ENCODE measurements around the gene TSEN2. TPM values are rescaled to one million over a fixed set of nuclear protein-coding genes. Genes with fewer than 3 reads are reported as not detected.

The TSEN2 gene
- total RNA-seq, 1 experiment from 2014 or later = 22.0 TPM

DNA sequence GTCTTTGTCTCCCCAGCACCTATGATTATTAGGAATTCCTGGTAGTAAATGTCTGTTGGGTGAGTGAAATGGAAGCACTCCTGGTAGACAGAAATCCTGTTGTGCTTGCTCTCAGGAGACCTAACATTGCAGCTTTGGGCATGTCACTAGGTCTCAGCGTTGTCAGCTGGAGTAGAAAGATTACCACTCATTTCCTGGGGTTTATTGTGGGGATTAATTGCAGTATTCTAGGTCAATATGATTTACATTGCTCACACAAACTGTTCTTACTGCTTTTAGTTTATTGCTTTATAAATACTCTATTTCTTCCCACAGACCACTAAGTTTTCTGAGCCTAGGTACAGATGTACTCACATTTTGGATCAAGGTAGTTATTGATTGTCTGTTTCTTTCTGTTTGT is 5.1 kb downstream of the TSEN2 start:
- no peak overlapping the region for H2BK5ac ChIP-seq (ENCODE audit: insufficient read length, low read length)
- H2AFZ ChIP-seq (ENCODE audit: low read length) = no peak overlapping the region
- no peak overlapping the region for H2AK5ac ChIP-seq (ENCODE audit: insufficient read length, low read length)
- H3K23ac ChIP-seq (ENCODE audit: insufficient read length, low read depth, low read length) = no peak overlapping the region
- no peak overlapping the region for H3K9ac ChIP-seq (ENCODE audit: extremely low read depth, insufficient read length, low read length)
- no peaks in the 10 kb centered on the region for H3K4me1 ChIP-seq (ENCODE audit: insufficient read depth, low read length)
- H2BK15ac ChIP-seq (ENCODE audit: low read depth, low read length) = no peak overlapping the region
- TF ChIP-seq, protein P1, sequence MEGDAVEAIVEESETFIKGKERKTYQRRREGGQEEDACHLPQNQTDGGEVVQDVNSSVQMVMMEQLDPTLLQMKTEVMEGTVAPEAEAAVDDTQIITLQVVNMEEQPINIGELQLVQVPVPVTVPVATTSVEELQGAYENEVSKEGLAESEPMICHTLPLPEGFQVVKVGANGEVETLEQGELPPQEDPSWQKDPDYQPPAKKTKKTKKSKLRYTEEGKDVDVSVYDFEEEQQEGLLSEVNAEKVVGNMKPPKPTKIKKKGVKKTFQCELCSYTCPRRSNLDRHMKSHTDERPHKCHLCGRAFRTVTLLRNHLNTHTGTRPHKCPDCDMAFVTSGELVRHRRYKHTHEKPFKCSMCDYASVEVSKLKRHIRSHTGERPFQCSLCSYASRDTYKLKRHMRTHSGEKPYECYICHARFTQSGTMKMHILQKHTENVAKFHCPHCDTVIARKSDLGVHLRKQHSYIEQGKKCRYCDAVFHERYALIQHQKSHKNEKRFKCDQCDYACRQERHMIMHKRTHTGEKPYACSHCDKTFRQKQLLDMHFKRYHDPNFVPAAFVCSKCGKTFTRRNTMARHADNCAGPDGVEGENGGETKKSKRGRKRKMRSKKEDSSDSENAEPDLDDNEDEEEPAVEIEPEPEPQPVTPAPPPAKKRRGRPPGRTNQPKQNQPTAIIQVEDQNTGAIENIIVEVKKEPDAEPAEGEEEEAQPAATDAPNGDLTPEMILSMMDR (conservative IDR thresholded peaks at IDR 0.05) = no peak
- no peak for DNase-seq
- no peak overlapping the region for H4K91ac ChIP-seq (ENCODE audit: insufficient read length, low read depth, low read length)
- no peak overlapping the region for H4K5ac ChIP-seq (ENCODE audit: insufficient read length, low read depth, low read length)
- Mint-ChIP-seq H3K4me3 (no peak overlapping the region), H3K27ac (no peak overlapping the region), H3K9me3 (no peaks in the 10 kb centered on the region), H3K36me3 (ENCODE audit: insufficient read depth in 1 of 3, low read depth in 3 of 3) (peaks cover 15 to 40% (median 34%) of the 10 kb centered on the region in 3 experiments; a peak in 6 of 7 replicates), H3K27me3 (ENCODE audit: low read depth) (no peaks in the 10 kb centered on the region), H3K4me1 (peaks cover 8 to 9% of the 10 kb centered on the region in 2 experiments)
- no CpG with 5 or more reads among the region's 1 CpG for WGBS (ENCODE audit: extremely low coverage, insufficient read length, low lambda C conversion rate)
- H4K20me1 ChIP-seq (ENCODE audit: control insufficient read depth, insufficient read depth, insufficient read length) = no peaks in the 10 kb centered on the region
- no peak overlapping the region for H4K8ac ChIP-seq (replicated peaks; ENCODE audit: insufficient read length, low read depth, low read length)
- no peaks in the 10 kb centered on the region for H3K79me1 ChIP-seq (ENCODE audit: insufficient read depth, low read depth, low read length, poor library complexity, severe bottlenecking)
- peaks cover 3% of the 10 kb centered on the region; the same call in 1 of the 2 replicates for H3K79me2 ChIP-seq (ENCODE audit: insufficient read depth, low read length)
- H3K27me3 ChIP-seq (ENCODE audit: insufficient read depth, low read length) = no peaks in the 10 kb centered on the region
- no peaks in the 10 kb centered on the region for H3K9me3 ChIP-seq (ENCODE audit: control insufficient read depth, low read depth, low read length)
- H3K18ac ChIP-seq (ENCODE audit: insufficient read length, low read depth, low read length) = no peak overlapping the region
- H3K4ac ChIP-seq (ENCODE audit: low read depth, low read length) = no peak overlapping the region
- H2BK120ac ChIP-seq (ENCODE audit: low read depth, low read length, poor library complexity, severe bottlenecking) = no peak overlapping the region
- H3T11ph ChIP-seq (ENCODE audit: low read length) = no peak overlapping the region
- H2BK12ac ChIP-seq (ENCODE audit: insufficient read length, low read depth, low read length) = no peak overlapping the region
- H3K4me2 ChIP-seq (ENCODE audit: insufficient read depth, insufficient read length, low read length) = no peak overlapping the region
- peaks cover 6% of the 10 kb centered on the region for H3K23me2 ChIP-seq (ENCODE audit: insufficient read length, low read depth, low read length, poor library complexity, severe bottlenecking)
- no peak overlapping the region for H3K27ac ChIP-seq (ENCODE audit: insufficient read length, low read depth, low read length)
- H3K56ac ChIP-seq (ENCODE audit: insufficient read length, low read depth, low read length) = no peak overlapping the region
- no peak overlapping the region for H3K14ac ChIP-seq (ENCODE audit: insufficient read depth, low read length)
- H2BK20ac ChIP-seq (ENCODE audit: low read depth, low read length, poor library complexity, severe bottlenecking) = no peak overlapping the region

Data from H9 (cell line).